ENCODE data around the gene DNAAF5.

- TF ChIP-seq CTCF (IDR thresholded peaks at IDR 0.05) = no peak
- no peak for TF ChIP-seq POLR2A (IDR thresholded peaks at IDR 0.05)
Observed at GRCh38 chr7:772005-772294, 45.5 kb downstream of the DNAAF5 start.
